ENCODE results near the gene KCNQ1.

KCNQ1 gene

DNA sequence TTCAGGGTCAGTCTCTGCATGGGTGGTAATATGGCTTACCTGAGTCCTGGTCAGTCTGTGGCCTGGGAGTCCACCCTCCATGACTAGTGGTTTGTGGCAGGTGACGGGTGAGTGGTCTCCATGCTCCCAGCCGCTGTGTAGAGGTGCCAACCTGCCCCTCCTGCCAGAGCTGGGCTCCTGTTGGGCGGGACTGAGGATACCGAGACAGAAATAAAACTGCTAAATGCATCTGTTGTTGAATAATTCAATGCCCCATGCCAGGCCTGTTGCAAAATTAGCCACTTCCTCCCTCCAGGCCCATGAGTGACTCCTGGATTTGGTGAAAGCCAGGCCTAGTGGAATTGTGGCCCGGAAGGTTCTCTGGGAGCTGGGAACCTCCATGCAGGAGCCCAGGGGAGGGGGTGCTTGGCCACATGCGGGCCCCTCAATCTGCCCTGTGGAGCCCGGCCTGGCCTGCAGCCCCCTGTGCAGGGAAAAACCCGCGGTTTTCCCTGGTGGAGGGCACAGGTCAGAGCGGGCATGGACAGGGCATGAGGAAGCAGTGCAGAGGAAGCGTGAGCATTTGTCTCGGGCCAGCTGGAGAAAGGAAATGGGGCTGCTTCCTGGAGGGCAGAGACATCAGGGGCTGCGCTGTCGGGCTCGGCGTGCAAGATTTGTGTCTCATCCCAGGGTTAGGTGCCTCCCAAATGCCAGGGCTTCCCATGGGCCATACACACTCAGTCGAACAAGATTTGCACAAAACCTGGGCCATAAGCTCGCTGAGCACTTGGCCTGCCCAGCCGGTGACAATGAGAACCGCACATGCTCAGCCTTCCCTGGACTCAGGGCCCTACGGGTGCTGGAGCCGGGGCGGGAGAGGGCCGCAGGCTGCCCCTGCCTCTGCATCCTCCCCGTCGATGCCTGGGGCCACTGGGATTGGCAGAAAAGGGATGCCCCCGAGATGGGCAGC lies 66.9 kb downstream of the KCNQ1 start:
- DNase-seq (ENCODE audit: low read depth): no peak

DNA sequence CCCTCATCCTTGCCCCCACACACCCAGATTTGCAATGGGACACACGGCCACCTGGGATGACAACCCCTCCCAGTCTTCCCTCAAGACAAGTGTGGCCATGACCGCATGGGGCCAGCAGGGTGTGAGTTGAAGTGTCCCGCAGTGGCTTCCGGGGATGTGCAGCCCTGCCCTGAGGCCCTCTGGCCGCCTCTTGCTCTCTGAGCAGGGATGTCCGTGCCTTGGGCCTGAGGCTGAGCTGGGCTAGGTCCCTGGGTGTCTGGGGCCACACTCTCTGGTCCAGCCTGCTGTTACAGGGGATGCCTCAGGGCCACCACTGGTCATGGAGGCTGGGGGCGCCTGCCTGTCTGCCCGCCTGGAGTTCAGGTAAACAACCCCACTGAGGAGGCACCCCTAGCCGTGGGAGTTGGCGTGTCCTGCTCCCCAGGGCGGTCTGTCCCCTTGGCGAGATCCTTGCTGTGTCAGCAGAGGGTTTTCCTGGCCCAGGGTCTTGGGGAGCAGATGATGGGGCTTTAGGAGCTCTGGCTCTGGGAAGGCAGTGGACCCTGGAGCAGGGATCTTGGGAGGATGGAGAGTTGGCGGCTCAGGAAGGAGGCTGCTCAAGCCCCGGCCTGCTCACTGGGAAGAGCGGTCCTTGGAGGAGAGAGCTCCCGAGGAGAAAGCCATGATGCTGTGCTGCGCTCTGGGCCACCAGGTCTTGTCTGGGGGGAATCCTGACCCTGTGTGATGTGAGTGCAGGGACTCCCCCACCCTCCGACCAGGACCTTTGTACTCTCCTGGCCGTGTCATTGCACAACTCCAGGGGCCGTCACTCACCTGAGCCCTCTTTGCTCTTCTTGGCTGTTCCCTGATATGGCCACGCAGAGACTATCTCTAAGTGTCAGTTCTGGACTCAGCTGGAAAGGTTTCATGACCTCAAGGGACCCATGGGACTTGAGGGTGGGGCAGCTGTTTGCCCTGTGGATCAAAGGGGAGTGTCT lies 67.9 kb downstream of the KCNQ1 start:
- DNase-seq (ENCODE audit: low read depth): no peak

DNA sequence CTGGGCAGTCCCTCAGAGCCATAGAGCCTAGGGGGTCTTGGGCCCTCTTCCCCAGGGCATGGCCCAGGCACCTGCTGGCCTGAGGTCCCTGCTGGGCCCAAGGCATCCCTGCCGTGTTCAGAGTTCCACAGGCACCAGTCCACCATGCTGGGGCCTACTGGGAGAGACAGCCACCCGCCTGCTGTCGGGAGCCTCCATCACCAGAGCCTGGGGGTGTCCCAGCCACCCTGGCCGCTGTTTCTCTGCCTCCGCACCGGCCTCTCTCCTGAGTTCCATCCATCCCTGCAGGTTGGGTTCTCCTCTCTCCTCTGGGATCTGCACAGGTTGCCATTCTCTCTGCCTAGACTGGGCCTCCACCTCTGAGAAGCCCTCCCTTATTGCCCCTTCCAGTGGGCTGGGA lies 68.6 kb downstream of the KCNQ1 start:
- no peak for DNase-seq (ENCODE audit: low read depth)

DNA sequence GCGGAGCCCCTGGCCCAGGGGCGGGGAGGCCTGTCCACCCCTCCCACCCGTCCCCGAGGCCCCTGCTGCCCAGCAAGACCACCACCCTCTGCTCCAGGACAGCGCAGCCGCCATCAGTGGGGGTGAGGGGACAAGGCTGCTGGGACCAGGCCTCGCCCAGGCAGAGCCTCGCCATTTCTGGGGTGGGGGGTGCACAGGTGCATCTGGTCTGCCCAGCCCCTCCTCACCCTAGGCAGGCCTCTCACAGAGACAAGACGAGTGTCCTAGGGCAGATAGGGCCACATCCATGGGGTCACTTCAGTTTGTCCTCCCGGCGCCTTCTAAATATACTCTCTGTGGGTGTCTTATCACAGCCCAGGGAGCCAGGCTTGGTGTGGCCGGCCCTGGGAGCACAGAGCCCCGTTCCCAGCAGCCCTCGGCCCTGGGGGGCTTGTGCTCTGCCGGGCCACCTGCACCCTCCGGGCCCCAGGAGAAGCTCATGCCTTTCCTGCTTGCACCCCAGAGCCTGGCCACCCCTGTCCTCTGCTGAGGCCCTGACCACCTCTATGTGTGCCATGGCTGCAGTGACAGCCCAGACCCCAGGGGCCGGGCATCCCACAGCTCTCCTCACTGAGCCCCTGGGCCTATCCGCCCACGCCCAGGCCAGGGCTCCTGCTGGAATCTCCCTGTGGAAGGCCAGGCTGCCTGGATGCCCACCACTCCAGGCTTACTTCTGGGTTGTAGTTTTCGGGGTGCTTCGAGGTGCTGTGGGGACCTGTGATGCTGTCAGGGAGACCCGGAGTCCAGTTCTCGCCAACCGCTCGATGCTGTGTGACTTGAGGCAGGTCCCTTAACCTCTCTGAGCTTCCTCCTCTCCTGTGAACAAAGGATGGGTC lies 70.8 kb downstream of the KCNQ1 start:
- no peak for DNase-seq (ENCODE audit: low read depth)

DNA sequence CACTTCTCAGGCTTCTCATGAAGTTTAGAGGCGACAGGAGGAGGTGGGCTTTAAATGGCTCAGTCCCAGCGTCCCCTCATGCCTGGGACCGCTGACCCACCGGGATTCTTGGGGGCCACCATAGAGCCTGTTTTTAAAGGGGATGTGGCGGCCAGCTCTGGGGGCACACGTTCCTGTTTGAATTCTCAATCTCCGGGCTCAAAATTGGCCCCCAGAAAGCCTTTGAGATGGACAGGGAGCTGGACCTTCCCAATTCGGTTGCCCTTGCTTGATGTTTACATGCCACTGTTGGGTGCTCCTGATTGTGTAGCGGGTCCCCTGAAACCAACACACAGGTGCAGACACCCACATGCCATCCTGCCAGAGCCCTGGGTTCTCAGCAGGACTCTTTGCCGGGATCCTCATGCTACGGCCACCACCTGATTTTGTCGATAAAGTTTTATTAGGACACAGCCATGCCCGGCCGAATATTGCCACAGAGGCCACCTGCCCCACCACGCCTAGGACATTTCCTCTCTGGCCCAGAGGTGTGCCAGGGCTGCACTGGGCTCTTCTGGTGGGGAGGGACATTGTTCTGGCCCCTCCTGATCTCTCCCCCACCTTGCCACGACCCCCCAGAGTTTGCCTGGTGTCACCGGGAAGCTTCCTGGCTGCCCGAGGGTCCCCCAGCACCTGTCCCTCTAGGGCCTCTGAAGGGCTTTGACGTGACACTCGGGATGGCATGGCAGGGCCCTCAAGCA lies 71.6 kb downstream of the KCNQ1 start:
- no peak for DNase-seq (ENCODE audit: low read depth)

DNA sequence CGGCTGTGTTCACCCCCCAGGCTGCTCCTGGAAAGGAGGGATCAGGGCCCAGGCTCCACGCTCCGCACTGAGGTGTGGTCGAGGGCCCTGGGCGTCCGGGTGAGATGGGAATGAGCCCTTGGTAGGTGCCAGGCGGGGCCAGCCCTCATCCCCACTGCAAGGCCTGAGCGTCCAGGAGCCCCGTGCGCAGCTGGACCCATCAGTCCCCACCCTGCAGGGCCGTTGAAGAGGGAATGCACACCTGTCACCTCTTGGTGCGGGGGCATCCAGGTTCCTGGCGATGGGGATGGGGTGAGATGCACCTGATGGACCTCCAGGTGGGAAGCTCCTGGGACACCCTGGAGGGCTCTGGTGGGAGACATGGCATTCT lies 72.2 kb downstream of the KCNQ1 start:
- DNase-seq (ENCODE audit: low read depth): no peak

DNA sequence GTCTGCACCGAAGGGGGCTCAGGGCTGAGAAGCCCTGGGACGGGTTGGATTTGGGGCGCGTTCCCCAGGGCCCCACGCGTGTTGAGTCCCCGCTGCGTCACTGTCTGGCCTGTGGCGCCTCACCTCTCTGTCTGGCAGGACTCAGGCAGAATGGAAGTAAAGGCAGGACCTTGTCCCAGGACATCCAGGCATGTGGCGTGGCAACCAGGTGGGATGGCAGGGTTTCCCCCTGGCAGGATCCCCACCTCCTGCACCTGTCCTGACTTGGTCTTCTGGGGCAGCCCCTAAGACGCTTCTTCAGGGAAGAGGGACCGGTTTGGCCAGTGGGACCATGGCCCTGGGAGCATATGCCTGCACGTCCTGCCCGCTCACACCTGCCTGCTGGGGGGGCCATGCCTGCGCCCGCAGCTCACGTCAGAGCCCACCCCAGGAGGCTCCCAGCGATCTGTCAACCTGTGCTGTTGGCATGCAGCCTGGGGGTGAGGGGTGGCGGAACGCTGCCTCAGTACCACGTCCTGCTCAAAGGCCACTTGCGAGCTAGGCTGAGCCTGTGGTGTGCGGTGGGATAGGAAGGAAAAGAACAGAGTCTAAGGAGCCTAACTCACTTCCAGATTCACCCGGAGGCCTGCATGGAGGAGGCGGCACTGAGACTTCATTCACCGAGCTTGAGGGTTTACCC lies 72.7 kb downstream of the KCNQ1 start:
- DNase-seq (ENCODE audit: low read depth): no peak

DNA sequence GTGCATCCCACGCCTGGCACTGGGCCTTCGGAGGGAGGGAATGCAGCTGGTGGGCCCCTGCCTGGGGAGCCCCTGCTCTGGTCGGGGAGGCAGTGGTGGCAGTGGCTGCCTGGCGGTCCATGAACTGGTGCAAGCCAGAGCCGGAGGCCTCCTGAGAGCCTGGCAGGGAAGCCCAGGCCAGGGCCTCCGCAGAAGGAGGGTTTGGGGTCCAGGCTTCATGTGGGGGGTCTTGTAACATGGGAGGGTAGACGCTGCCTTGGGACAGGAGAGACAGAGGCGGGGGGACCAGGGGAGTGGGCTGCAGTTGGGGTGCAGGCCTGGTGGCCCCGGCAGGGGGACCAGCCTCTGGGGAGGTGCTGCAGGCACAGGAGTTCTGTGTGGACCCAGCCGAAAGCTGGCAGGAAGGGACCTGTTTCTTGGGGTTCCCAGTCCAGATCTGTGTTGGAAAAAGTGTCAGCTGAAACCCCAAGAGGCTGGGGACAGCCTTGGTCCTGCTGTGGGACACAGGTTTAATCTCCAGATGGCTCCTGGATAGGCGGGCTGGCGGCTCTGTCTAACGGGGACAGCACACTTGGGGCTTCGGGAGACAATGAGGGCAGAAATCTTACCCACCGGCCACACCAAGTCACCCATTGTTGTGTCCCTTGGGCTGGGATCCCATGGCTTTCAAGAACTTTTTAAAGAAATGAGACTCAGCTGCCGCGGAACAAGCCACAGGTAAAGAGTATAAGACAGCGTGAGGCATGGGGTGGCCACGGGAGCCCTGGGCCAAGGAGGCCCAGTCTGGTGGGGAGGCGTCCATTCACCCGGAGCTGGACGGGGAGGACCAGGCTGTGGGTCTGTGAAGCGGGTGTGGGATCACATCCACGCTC lies 73.5 kb downstream of the KCNQ1 start:
- DNase-seq (ENCODE audit: low read depth): no peak

DNA sequence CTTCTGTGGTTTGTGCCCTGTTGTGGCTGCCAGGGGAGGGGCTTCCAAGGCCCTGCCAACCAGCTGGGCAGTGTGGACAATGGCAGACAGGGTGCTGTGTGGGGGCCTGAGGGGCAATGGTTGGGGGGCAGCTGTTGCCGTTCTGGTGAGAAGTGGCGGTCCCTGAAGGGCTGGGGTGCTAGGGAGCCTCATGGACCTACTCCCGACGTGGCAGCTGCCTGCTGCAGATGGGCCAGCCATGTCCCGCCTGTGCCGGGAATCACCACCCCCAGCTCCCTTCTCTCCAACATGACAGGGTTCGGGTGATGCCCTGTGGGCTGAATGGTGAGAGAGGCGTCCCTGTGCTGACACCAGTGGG lies 74.2 kb downstream of the KCNQ1 start:
- DNase-seq (ENCODE audit: low read depth): no peak

DNA sequence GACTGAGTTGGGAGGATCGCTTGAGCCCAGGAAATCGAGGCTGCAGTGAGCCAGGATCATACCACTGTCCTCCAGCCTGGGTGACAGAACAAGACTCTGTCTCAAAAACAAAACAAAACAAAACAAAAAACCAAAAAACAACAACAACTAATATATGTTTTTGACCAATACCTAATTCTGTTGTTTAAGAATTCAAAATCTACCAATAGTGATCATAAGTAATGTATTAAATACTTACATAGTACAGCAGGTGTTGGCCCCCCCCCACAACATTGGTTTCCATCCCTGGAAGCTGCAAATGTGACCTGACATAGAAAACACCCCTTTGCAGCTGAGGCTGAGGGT lies 74.7 kb downstream of the KCNQ1 start:
- DNase-seq (ENCODE audit: low read depth): no peak

DNA sequence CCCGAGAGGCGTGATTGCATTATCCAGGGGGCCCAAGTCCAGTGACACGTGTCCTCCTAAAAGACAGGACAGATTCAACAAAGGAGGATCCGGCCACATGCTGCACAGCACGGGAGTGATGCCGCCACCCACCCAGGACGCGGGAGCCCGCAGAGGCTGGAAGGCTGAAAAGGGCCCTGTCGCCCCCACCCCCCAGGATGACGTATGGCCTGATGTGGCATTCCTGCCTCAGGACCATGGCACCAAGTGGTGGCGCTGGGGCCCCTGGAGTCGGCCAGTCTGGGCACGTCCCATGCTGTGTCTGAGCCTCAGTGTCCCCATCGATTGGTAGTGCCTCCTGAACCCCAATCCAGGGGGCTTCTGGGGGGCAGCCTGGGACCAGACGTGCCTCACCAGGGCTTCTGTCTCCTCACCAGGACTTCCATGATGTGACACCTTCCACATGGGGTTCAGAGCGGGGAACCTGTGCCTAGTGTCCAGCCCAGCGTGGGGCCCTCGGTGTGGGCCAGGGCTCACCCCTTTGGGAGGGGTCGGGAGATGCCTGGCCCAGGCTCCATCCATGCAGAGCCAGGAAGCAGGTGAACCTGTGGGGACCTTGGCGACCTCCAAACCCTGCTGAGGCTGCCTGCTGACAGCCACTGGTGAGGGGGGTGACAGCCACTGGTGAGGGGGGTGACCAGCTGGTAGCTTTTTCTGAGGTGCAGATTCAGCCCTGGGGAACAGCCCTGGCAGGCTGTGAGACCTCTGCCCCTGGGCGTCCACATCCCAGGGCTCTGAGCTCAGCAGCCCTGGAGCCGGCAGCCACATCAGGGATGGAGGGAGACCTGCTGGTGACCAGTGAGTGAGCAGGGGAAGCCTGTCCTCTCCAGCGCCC lies 75.3 kb downstream of the KCNQ1 start:
- no peak for DNase-seq (ENCODE audit: low read depth)

DNA sequence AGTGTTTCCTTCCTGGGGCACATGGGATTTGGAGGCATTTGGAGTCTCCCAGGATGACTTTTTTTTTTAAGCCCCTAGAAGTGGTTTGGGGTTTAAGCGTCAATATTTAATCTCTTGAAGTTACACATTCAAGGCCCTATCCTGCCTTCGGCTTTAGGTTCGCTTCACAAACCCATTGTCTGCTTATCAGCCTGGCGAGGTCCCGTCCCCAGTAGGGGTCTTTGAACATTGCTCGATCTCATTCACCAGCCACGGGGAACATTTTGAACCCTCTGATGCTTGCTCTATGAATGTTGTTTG lies 75.9 kb downstream of the KCNQ1 start:
- no peak for DNase-seq (ENCODE audit: low read depth)

DNA sequence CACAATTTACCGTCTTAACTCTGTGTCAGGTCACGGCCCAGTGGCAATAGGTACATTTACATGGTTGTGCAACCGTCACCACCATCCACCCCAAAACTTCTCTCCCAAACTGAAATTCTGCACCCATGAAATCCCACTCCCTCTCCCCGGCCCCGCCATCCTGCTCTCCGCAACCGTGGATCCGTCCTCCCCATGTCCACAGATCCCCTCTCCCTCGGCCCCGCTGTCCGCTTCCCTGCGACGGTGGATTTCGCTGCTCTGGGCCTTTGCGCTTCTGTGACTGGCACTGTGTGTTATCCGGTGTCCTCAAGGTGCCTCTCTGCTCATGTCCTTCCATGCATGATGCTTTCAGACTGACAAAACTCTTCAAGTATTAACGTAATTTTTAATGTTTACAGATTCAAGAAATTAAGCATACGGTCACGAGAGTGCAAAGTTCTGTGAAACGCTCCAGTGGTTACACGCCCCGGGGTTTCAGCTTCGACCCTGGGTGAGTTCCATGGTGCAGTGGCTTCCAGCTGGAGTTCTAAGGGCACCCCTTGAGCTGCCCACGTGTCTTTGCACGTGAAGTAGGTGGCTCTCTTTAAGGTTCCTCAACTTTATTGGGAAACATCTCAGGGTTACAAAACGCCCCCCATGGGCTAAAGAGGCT lies 76.4 kb downstream of the KCNQ1 start:
- DNase-seq (ENCODE audit: low read depth): no peak

DNA sequence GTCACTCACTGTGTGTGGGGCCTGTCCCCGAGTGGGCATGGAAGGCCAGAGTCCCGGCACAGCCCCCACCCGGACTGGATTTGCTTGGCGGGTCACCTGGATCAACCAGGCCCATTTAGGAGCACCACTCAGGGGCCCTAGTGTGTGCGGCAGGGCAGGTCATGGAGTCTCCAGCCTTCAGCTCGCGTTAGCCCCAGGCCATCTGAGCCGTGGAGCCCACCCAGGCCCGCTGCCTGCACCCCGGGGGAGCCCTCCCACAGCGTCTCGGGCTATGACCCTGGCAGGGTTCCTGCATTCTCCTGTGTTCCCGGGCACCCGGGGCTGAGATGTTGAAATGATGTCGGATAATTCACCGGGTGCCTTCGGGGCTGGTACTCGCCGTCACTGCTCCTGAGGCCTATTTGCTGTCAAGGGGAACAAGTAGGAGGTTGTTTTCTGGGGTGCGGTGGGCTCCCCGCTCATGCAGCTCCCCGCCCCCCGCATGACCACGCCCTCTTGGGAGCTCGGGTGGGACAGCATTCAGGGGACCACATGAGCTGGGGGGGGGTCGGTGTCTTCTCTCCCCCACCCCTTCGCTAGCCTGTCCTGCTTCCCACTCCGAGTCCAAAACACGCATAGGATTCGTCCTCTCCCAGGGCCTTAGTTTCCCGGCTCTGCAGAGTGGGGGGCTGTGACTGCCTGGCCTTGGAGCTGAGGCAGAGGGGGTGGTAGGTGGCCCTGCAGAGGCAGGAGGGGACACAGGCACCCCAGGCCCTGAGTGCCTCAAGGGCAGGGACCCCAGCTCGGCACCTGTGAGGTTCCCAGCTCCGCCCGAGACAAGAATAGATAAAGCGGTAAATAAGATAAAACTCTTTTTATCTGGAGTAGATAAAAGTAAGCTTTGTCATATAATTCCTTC lies 77.2 kb downstream of the KCNQ1 start:
- no peak for DNase-seq (ENCODE audit: low read depth)

DNA sequence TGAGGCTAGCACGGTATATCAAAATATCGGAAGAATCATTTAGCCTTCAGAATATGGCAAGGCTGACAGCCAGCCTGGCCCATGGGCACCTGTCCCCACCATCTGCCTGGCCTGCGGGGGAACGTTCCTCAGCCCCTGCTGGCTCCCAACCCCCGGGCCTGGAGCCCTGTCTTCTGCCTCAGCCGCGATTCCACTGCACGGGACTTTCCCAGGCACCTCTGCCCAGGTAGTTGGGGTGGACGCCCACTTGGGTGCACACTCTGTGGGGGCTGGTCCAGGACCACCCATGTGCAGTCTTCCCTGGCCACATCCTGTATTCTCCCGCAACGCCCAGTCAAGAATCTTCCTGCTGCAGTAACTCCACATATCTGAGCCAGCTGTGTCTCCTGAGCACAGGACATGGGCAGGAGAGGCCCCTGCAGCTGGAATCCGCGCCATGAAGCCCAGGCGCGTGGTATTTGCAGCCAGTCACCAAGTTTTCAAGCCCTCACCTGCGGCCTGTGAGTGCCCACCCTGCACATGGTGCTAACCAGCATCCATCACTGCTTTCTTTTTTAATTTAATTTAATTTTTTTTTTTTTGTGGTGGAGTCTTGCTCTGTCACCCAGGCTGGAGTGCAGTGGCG lies 77.9 kb downstream of the KCNQ1 start:
- DNase-seq (ENCODE audit: low read depth): no peak

DNA sequence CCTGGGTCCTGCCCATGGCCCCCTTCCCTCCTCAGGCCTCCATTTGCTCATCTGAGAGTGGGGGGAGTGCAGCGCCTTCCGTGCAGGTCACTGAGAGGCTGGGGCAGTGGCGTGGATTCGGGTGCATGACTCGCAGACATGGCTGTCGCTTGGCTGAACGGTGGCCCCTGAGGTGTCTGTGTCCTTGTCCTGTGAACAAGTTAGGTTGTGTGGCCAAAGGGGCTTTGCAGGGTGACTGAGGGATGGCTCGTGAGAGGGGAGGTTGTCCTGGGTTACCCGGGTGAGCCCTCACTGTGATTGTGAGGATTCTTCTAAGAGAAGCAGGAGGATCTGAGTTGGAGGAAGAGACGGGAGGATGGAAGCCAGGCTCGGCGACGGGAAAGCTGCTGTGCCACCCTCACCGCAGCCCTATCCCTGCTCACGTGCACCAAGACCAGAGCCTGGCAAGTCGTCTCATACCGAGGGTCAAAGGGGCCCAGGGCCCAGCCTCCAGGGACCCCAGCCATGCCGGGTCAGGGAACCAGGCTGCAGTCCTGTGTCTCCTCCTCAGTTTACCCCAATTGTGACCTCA lies 79.1 kb downstream of the KCNQ1 start:
- DNase-seq (ENCODE audit: low read depth): no peak
